Body of pancreas (tissue), 4 donors: Measurements from ENCODE around the gene MANBA. TPM values are rescaled to one million over a fixed set of nuclear protein-coding genes. Genes with fewer than 3 reads are reported as not detected.

ENCODE experiments used
- ATAC-seq: fragments of 150-250 bp; one replicate; pipeline ENCODE4 v1.9.1; 2016
- DNase-seq, 4 donors: peaks; one replicate each; pipeline ENCODE4 v3.0.0-alpha.2; 2019
- H3K27ac ChIP-seq, 4 donors: fragments of 200-600 bp; sonication (generic); 1 replicate in 3 of 4; 2 replicates in 1 of 4; pipeline versions ENCODE4 v1.5.1 to v1.6.1; 2016 to 2019; ENCODE audit warnings: mild to moderate bottlenecking in 1 of 4, mixed read lengths in 1 of 4, moderate library complexity in 1 of 4
- H3K27me3 ChIP-seq, 2 donors: fragments of 200-600 bp; sonication (generic); one replicate each; pipeline ENCODE4 v1.6.0; 2016; ENCODE audit warnings: mild to moderate bottlenecking in 1 of 2
- H3K36me3 ChIP-seq, 2 donors: fragments of 200-600 bp; sonication (generic); replicated peaks in 1 of 2; 2 replicates each; pipeline ENCODE4 v1.5.1; 2016; ENCODE audit warnings: low read depth in 2 of 2; ENCODE audit not compliant: insufficient read depth in 1 of 2
- H3K4me1 ChIP-seq: fragments of 200-600 bp; sonication (generic); one replicate; pipeline ENCODE4 v1.6.0; 2016
- H3K4me3 ChIP-seq, 2 donors: fragments of 200-600 bp; sonication (generic); 1 replicate in 1 of 2; 2 replicates in 1 of 2; pipeline ENCODE4 v1.5.1; 2016 to 2019
- H3K9me3 ChIP-seq, 3 donors: fragments of 200-600 bp; sonication (generic); 1 replicate in 2 of 3; 2 replicates in 1 of 3; pipeline ENCODE4 v1.5.1; 2016
- CTCF ChIP-seq, 7 experiments: fragments of 450-650 bp in 4 of 7; fragments of 200-600 bp in 3 of 7; sonication (generic) in 3 of 7; IDR thresholded peaks; one replicate each; pipeline ENCODE4 v1.5.1; 2016 to 2019; ENCODE audit warnings: antibody characterized with exemption in 7 of 7
- POLR2A ChIP-seq, 3 donors: fragments of 450-650 bp; IDR thresholded peaks; one replicate each; pipeline ENCODE4 v1.6.1; 2016; ENCODE audit warnings: antibody characterized with exemption in 3 of 3, mild to moderate bottlenecking in 2 of 3
- WGBS, 2 donors: methylation state at CpG; one replicate each; pipeline ENCODE4 v1.1.5; 2017; 5-methylcytosine and 5-hydroxymethylcytosine counted together
- intact Hi-C: fragments of 100-400 bp; cut with DNase I; formaldehyde crosslinking; loops from one replicate; pipeline ENCODE4 v1.15.1; 2023
- total RNA-seq, 2 donors: library from RNA; depleted of rRNA; stranded (reverse); fragments of >200 nt; gene quantifications; one replicate each; pipeline ENCODE4 v1.1.0, GENCODE V29; 2016

The MANBA gene
- total RNA-seq, 2 donors from 2014 or later = 26.5 to 57.0 TPM

GRCh38 chr4:102606846-102607450 is 153.8 kb downstream of the MANBA start:
- intact Hi-C loops = no loop called here
- DNase-seq = peak; percentile 28 to 75 (median 64)

GRCh38 chr4:102606261-102606660 is 154.5 kb downstream of the MANBA start:
- no peak overlapping the region for H3K27ac ChIP-seq
- peaks cover 15 to 29% of the 10 kb centered on the region in 2 donors for H3K36me3 ChIP-seq
- no peak overlapping the region for H3K4me3 ChIP-seq
- no peaks in the 10 kb centered on the region for H3K4me1 ChIP-seq
- DNase-seq = no peak
- intact Hi-C loops = no loop called here
- WGBS, 2 donors = 90 to 91% methylated on average over 3 of the region's 3 CpGs
- H3K27me3 ChIP-seq = no peaks in the 10 kb centered on the region
- ATAC-seq = no peak
- TF ChIP-seq CTCF (IDR thresholded peaks at IDR 0.05) (no peak), POLR2A (IDR thresholded peaks at IDR 0.05) (no peak)
- H3K9me3 ChIP-seq = no peaks in the 10 kb centered on the region

More at GRCh38 chr4:102606846-102607450, 153.8 kb downstream of the MANBA start:
- H3K4me3 ChIP-seq = no peak overlapping the region
- WGBS, 2 donors = 56 to 58% methylated on average over 7 of the region's 7 CpGs
- no peaks in the 10 kb centered on the region for H3K9me3 ChIP-seq
- H3K4me1 ChIP-seq = no peaks in the 10 kb centered on the region
- H3K27me3 ChIP-seq = no peaks in the 10 kb centered on the region
- TF ChIP-seq POLR2A (IDR thresholded peaks at IDR 0.05) (no peak), CTCF (IDR thresholded peaks at IDR 0.05) (peak in 1 of 7 experiments; percentile 12)
- ATAC-seq = peak; percentile 47
- peak overlapping the region in 1 of 4 donors; percentile 1 for H3K27ac ChIP-seq
- peaks cover 15 to 36% of the 10 kb centered on the region in 2 donors for H3K36me3 ChIP-seq

- TF ChIP-seq CTCF (IDR thresholded peaks at IDR 0.05) (no peak), POLR2A (IDR thresholded peaks at IDR 0.05) (no peak)
Measured at GRCh38 chr4:102604222-102604940, 156.4 kb downstream of the MANBA start.

GRCh38 chr4:102601586-102602227 is 159.1 kb downstream of the MANBA start:
- intact Hi-C loops = no loop called here
- Histone ChIP-seq H3K4me1 (no peaks in the 10 kb centered on the region), H3K4me3 (no peak overlapping the region), H3K9me3 (no peaks in the 10 kb centered on the region), H3K27ac (no peak overlapping the region), H3K27me3 (no peaks in the 10 kb centered on the region), H3K36me3 (peaks cover 0 to 34% of the 10 kb centered on the region in 2 donors)
- DNase-seq = no peak
- ATAC-seq = no peak
- 68 to 73% methylated on average over 8 of the region's 8 CpGs for WGBS, 2 donors
- TF ChIP-seq CTCF (IDR thresholded peaks at IDR 0.05) (no peak), POLR2A (IDR thresholded peaks at IDR 0.05) (no peak)

More at GRCh38 chr4:102604222-102604940, 156.4 kb downstream of the MANBA start:
- intact Hi-C loops = no loop called here
- WGBS, 2 donors = 64 to 65% methylated on average over 2 of the region's 2 CpGs
- Histone ChIP-seq H3K4me3 (no peak overlapping the region), H3K36me3 (peaks cover 15 to 32% of the 10 kb centered on the region in 2 donors), H3K27me3 (no peaks in the 10 kb centered on the region), H3K9me3 (no peaks in the 10 kb centered on the region), H3K27ac (no peak overlapping the region), H3K4me1 (no peaks in the 10 kb centered on the region)
- ATAC-seq = no peak
- DNase-seq = no peak
